ENCODE measurements around the gene PLCXD1. TPM values are rescaled to one million over a fixed set of nuclear protein-coding genes. Genes with fewer than 3 reads are reported as not detected.
"Not testable (repeated sequence)": the region's sequence is repeated elsewhere in the genome, so short reads cannot be mapped to it uniquely, and the experiment has no call there.

The PLCXD1 gene
- total and polyA plus RNA-seq, 9 donors, result 10.7 to 20.1 (median 19.0) TPM

DNA sequence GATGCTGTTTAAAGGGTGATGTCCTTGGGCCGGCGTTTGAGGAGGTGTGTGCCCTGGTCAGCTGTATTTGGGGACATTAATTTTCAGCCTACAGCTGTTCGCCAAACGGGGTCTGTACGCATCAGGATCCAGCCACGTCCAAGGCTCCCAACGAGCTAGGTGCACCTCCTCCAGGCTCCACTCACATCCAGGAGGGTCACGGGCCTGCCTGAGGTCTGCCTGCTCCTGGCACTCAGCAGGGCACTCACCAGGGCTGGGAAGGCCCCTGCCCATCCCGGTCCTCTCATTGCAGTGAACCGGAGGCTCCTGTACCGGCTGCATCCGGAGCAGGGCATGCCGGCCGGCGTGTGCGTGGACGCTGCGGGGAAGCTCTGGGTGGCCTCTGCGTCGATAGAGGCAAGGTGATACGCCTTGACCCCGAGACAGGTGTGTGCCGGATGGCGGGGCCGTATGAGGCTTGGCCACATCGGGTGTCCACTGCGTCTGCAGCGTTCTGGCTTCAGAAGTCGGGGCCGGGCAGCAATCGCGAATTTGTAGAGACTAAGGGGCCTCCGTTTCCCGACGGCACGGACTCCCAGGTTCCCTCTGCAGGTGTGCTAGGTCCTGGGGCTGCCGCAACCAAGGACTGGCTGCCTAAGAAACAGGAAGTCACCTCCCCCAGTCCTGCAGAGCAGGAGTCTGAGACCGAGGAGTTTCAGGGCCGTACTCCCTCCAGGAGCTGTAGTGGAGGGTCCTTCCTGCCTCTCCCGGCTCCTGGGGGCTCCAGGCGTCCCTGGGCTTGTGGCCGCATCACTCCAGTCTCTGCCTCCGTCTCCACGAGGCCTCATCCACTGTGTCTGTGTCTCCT, 27.5 kb upstream of the PLCXD1 start:
- H3K27ac ChIP-seq (ENCODE audit: low read length), result no peak overlapping the region
- H3K4me3 ChIP-seq (ENCODE audit: low read length), result no peak overlapping the region
- H3K36me3 ChIP-seq (ENCODE audit: control insufficient read depth, insufficient read depth, low read length), result no peaks in the 10 kb centered on the region
- no peak for DNase-seq
- H3K27me3 ChIP-seq (ENCODE audit: control insufficient read depth, insufficient read depth, low read length), result no peaks in the 10 kb centered on the region
- no peaks in the 10 kb centered on the region for H3K4me1 ChIP-seq (ENCODE audit: control insufficient read depth, insufficient read depth, low read length)
- peaks cover 10% of the 10 kb centered on the region for H3K9me3 ChIP-seq (replicated peaks; ENCODE audit: control insufficient read depth, low read depth, low read length)
- 89% methylated on average over 42 of the region's 44 CpGs for WGBS (ENCODE audit: insufficient coverage)

DNA sequence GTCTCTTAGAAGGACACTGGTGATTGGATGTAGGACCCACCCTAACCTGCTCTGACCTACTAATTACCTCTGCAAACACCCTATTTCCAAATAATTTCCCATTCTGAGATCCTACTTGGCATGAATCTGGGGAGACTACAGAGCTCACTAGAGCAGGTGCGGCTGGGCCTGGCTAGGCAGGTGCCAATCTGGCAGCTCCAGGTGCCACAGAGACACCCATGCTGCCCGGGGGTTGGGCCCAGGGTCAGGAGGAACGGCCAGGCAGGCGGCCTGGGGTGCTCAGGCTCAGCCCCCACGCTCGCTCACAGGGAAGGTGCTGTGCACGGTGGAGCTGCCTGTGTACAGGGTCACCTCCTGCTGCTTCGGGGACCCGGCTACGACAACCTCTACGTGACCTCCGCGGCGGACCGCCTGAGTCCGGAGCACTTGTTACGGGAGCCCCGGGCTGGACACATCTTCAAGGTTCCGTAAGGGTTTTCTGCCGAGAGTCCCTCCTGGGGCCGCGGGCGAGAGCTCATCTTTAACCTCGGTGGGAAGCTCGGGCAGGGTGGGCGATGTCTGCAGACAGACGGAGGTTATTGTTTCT, 26.5 kb upstream of the PLCXD1 start:
- H3K27ac ChIP-seq (ENCODE audit: low read length), result no peak overlapping the region
- no peaks in the 10 kb centered on the region for H3K36me3 ChIP-seq (ENCODE audit: control insufficient read depth, insufficient read depth, low read length)
- H3K4me1 ChIP-seq (ENCODE audit: control insufficient read depth, insufficient read depth, low read length), result no peaks in the 10 kb centered on the region
- no peak overlapping the region for H3K4me3 ChIP-seq (ENCODE audit: low read length)
- peaks cover 10% of the 10 kb centered on the region for H3K9me3 ChIP-seq (replicated peaks; ENCODE audit: control insufficient read depth, low read depth, low read length)
- 91% methylated on average over 27 of the region's 27 CpGs for WGBS (ENCODE audit: insufficient coverage)
- no peak for DNase-seq
- peaks cover 2% of the 10 kb centered on the region for H3K27me3 ChIP-seq (ENCODE audit: control insufficient read depth, insufficient read depth, low read length)

DNA sequence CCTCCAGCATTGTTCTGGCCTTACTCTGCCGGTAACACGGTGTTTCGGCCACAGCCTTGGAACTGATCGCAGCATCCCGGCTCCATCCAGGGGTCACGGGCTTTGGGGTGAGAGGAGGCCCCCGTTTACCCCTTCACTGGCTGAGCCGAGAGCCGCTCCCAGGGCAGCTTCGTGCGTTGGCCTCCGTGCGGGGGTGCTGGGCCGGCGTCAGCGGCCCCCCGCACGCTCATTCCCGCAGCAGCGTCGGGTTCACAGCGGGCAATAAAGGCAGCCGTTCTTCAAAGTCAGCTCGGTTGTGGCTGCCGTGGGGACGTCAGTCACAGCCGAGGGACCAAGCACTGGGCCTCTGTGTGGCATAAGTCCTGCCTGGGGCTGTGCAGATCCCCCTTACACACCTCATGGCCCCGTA, 25.3 kb upstream of the PLCXD1 start:
- Histone ChIP-seq H3K27me3 (ENCODE audit: control insufficient read depth, insufficient read depth, low read length) (peaks cover 3% of the 10 kb centered on the region), H3K4me3 (ENCODE audit: low read length) (no peak overlapping the region), H3K4me1 (ENCODE audit: control insufficient read depth, insufficient read depth, low read length) (no peaks in the 10 kb centered on the region), H3K27ac (ENCODE audit: low read length) (no peak overlapping the region), H3K9me3 (replicated peaks; ENCODE audit: control insufficient read depth, low read depth, low read length) (peaks cover 10% of the 10 kb centered on the region), H3K36me3 (ENCODE audit: control insufficient read depth, insufficient read depth, low read length) (no peaks in the 10 kb centered on the region)
- DNase-seq, result no peak
- WGBS (ENCODE audit: insufficient coverage), result 75% methylated on average over 27 of the region's 28 CpGs

DNA sequence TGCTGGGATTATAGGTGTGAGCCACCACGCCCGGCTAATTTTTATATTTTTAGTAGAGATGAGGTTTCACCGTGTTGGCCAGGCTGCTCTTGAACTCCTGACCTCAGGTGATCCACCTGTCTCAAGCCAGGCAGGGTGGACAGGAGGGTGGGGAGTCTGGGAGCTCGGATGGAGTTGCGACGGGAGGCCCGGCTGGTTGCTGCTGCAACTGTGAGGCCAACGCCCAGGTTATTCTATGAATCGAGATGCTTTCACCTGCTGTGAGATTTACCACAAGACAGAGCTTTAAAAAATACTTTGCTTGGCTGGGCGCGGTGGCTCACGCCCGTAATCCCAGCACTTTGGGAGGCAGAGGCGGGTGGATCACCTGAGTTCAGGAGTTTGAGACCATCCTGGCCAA, 24.1 kb upstream of the PLCXD1 start:
- not testable (repeated sequence) for H3K27ac ChIP-seq (ENCODE audit: low read length); DNase-seq; H3K36me3 ChIP-seq (ENCODE audit: control insufficient read depth, insufficient read depth, low read length); H3K27me3 ChIP-seq (ENCODE audit: control insufficient read depth, insufficient read depth, low read length); H3K4me1 ChIP-seq (ENCODE audit: control insufficient read depth, insufficient read depth, low read length); H3K4me3 ChIP-seq (ENCODE audit: low read length); H3K9me3 ChIP-seq (replicated peaks; ENCODE audit: control insufficient read depth, low read depth, low read length)
- WGBS (ENCODE audit: insufficient coverage), result 86% methylated on average over 11 of the region's 14 CpGs

DNA sequence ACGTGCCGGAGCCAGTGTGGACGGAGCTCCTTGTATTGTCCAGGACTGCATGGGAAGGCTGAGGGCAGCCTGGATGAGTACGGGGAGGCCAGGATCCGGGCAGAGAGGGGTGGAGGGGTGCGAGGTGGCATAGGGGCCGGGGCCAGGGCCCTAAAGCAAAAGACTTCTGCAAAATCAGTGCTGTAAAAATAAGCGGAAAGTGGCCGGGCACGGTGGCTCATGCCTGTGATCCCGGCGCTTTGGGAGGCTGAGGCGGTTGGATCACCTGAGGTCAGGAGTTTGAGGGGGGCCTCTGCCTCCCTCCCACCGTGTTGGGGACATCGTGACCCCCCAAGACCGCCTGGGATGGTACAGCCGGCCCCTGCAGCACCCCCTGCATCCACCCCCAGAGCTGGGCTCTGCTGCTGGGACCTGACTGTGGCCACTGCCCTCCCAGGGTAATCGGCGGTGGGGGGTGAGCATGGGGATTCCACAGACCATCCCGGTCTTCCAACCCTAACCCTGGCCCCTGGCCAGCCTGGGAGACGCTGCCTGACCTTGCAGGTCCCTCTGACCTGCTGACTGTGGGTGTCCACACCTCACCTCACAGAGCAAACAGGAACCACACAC, 23.4 kb upstream of the PLCXD1 start:
- peaks cover 3% of the 10 kb centered on the region for H3K27me3 ChIP-seq (ENCODE audit: control insufficient read depth, insufficient read depth, low read length)
- no peak overlapping the region for H3K27ac ChIP-seq (ENCODE audit: low read length)
- DNase-seq, result no peak
- peaks cover 6% of the 10 kb centered on the region for H3K9me3 ChIP-seq (replicated peaks; ENCODE audit: control insufficient read depth, low read depth, low read length)
- 78% methylated on average over 14 of the region's 21 CpGs for WGBS (ENCODE audit: insufficient coverage)
- no peak overlapping the region for H3K4me3 ChIP-seq (ENCODE audit: low read length)
- peaks cover 3% of the 10 kb centered on the region for H3K4me1 ChIP-seq (ENCODE audit: control insufficient read depth, insufficient read depth, low read length)
- H3K36me3 ChIP-seq (ENCODE audit: control insufficient read depth, insufficient read depth, low read length), result no peaks in the 10 kb centered on the region

DNA sequence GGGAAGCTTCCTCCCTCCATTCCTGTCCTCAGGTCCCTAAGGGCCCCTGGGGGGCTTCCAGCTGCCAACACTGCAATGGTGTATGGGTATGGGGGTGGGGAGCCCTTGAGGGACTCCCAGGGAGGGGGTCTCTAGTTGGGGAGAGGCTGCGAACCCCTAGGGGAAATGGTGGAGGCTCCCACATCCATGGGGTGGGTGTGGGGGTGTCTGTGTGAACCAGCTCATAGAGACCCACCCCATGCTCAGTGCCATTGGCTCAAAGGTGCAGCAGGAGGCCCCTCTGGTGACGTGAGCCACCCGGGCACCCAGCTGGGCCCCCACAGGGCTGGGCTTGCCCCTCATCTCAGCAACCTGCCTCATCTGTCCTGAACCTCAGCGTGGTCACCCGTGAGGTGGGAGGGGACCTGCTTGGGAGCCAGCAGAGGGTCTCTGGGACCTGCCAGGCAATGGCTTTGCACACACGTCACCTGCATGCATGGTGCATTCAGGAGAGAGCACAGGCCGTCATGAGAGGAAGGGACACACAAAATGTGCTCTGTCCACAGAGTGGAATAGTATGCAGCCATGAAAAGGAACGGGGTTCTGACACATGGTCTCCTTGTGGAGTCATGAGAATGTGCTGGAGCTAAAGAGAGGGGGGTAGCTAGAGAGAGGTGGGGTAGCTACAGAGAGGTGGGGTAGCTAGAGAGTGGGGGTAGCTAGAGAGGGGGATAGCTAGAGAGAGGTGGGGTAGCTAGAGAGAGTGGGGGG, 22.7 kb upstream of the PLCXD1 start:
- peaks cover 3% of the 10 kb centered on the region for H3K4me1 ChIP-seq (ENCODE audit: control insufficient read depth, insufficient read depth, low read length)
- H3K36me3 ChIP-seq (ENCODE audit: control insufficient read depth, insufficient read depth, low read length), result no peaks in the 10 kb centered on the region
- no peak overlapping the region for H3K27ac ChIP-seq (ENCODE audit: low read length)
- WGBS (ENCODE audit: insufficient coverage), result 70% methylated on average over 5 of the region's 8 CpGs
- H3K4me3 ChIP-seq (ENCODE audit: low read length), result no peak overlapping the region
- H3K27me3 ChIP-seq (ENCODE audit: control insufficient read depth, insufficient read depth, low read length), result peaks cover 3% of the 10 kb centered on the region
- H3K9me3 ChIP-seq (replicated peaks; ENCODE audit: control insufficient read depth, low read depth, low read length), result peaks cover 5% of the 10 kb centered on the region
- no peak for DNase-seq

DNA sequence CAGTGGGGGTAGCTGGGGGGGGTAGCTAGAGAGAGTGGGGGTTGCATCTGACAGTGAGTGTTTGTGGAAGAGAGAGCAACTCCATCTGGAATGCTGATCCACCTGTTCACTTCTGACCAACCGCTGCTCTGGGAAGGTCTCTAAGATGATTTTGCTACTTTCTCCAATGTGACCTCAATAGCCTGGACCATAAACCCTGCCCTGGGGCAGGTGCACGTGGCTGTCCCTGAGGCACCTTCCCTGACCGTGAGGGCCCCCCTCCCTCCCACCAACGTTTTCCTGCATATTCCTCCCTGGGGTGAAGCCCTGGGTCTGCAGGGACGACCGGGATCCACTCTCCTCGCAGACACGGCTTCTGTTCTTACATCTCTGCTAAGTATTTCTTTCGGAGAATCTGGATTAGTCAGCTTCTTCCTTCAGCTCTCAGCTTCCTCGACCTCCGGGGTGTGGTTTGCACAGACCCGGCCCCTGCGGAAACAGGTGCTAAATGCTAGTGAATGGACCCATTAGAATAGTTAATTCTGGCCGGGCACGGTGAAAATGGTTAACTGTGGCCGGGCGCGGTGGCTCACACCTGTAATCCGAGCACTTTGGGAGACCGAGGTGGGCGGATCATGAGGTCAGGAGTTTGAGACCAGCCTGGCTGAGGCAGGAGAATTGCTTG, 21.4 kb upstream of the PLCXD1 start:
- no peak overlapping the region for H3K27ac ChIP-seq (ENCODE audit: low read length)
- DNase-seq, result no peak

DNA sequence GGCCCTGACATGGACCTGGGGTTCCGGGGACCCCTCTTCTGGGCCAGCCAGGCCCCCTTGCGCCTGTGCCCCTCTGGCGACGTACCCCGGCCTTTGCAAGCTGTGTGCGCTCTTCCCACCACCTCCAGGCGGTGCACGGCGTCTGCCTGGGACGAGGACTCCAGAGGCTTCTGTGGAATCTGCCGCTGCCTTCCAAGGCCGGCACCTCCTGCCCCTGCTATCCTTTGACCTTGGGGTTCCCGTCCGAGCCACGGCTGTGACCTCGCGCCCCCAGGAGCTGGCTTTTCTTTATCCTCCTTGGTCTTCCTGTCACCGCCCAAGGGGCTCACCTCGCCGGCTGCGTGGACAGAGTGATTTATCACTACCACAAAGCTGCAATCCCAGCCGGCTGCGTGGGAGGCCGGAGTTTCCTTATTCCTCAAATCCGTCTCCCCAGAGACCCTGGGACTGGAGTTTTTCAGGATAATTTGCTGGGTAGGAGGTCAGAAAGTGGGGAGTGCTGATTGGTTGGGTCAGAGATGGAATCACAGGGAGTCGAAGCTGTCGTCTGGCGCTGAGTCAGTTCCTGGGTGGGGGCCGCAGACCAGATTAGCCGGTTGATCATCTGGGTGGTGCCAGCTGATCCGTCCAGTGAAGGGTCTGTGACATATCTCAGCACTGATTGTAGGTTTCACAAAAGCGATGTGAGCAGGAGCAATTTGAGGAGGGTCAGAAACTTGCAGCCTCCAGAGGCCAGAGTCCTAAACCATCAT, 19.8 kb upstream of the PLCXD1 start:
- Histone ChIP-seq H3K27me3 (ENCODE audit: control insufficient read depth, insufficient read depth, low read length) (peaks cover 3% of the 10 kb centered on the region), H3K4me1 (ENCODE audit: control insufficient read depth, insufficient read depth, low read length) (peaks cover 3% of the 10 kb centered on the region), H3K9me3 (replicated peaks; ENCODE audit: control insufficient read depth, low read depth, low read length) (no peaks in the 10 kb centered on the region), H3K36me3 (ENCODE audit: control insufficient read depth, insufficient read depth, low read length) (no peaks in the 10 kb centered on the region), H3K4me3 (ENCODE audit: low read length) (no peak overlapping the region), H3K27ac (ENCODE audit: low read length) (no peak overlapping the region)
- 27% methylated on average over 24 of the region's 32 CpGs for WGBS (ENCODE audit: insufficient coverage)
- DNase-seq, result peak; percentile 34

More for the DNA sequence above, 21.4 kb upstream of the PLCXD1 start:
- H3K4me1 ChIP-seq (ENCODE audit: control insufficient read depth, insufficient read depth, low read length), result peaks cover 3% of the 10 kb centered on the region
- H3K9me3 ChIP-seq (replicated peaks; ENCODE audit: control insufficient read depth, low read depth, low read length), result no peaks in the 10 kb centered on the region
- WGBS (ENCODE audit: insufficient coverage), result 46% methylated on average over 18 of the region's 21 CpGs
- no peak overlapping the region for H3K4me3 ChIP-seq (ENCODE audit: low read length)
- H3K27me3 ChIP-seq (ENCODE audit: control insufficient read depth, insufficient read depth, low read length), result peaks cover 3% of the 10 kb centered on the region
- H3K36me3 ChIP-seq (ENCODE audit: control insufficient read depth, insufficient read depth, low read length), result no peaks in the 10 kb centered on the region

DNA sequence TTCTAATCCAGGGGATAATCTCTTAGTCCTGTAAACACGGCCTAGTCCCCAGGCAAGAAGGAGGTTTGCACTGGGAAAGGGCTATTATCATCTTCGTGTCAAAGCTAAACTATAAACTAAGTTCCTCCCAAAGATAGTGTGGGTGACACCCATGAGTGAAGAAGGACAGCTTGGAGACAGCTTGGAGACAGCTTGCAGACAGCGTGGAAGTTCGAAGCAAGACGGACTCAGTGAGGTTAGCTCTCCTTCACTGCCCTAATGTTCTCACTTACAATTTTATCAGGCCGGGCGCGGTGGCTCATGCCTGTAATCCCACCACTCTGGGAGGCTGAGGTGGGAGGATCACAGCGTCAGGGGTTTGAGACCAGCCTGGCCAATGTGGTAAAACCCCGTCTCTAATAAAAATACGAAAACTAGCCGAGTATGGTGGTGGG, 19.2 kb upstream of the PLCXD1 start:
- WGBS (ENCODE audit: insufficient coverage), result 79% methylated on average over 3 of the region's 12 CpGs
- Histone ChIP-seq H3K4me1 (ENCODE audit: control insufficient read depth, insufficient read depth, low read length) (peaks cover 3% of the 10 kb centered on the region), H3K27me3 (ENCODE audit: control insufficient read depth, insufficient read depth, low read length) (peaks cover 3% of the 10 kb centered on the region), H3K36me3 (ENCODE audit: control insufficient read depth, insufficient read depth, low read length) (no peaks in the 10 kb centered on the region), H3K27ac (ENCODE audit: low read length) (no peak overlapping the region), H3K4me3 (ENCODE audit: low read length) (no peak overlapping the region), H3K9me3 (replicated peaks; ENCODE audit: control insufficient read depth, low read depth, low read length) (no peaks in the 10 kb centered on the region)
- no peak for DNase-seq
